Ectodermal cell (in vitro differentiated cells): ENCODE results near the gene BAHD1.

Experiments used
- H3K27ac ChIP-seq: 2 replicates; pipeline ENCODE4 v1.7.0; 2013; ENCODE audit warnings: mild to moderate bottlenecking, low read depth, low read length; ENCODE audit not compliant: insufficient read depth, poor library complexity, severe bottlenecking
- H3K27me3 ChIP-seq: 2 replicates; pipeline ENCODE4 v1.7.0; 2013; ENCODE audit warnings: mild to moderate bottlenecking, low read length; ENCODE audit not compliant: insufficient read depth, control insufficient read depth, poor library complexity, severe bottlenecking
- H3K36me3 ChIP-seq: one replicate; pipeline ENCODE4 v1.7.0; 2013; ENCODE audit warnings: low read length; ENCODE audit not compliant: control insufficient read depth, insufficient read depth
- H3K4me1 ChIP-seq: one replicate; pipeline ENCODE4 v1.7.0; 2013; ENCODE audit warnings: low read length; ENCODE audit not compliant: control insufficient read depth, insufficient read depth
- H3K4me3 ChIP-seq: 2 replicates; pipeline ENCODE4 v1.7.0; 2013; ENCODE audit warnings: low read depth, low read length, control low read depth; ENCODE audit not compliant: insufficient read depth
- H3K9me3 ChIP-seq: 2 replicates; pipeline ENCODE4 v1.7.0; 2013; ENCODE audit warnings: mild to moderate bottlenecking, low read length, moderate library complexity; ENCODE audit not compliant: control insufficient read depth
- WGBS, 2 experiments: methylation state at CpG; one replicate each; pipeline ENCODE4 v1.1.7; 2013; ENCODE audit warnings: missing lambda C conversion rate in 2 of 2; 5-methylcytosine and 5-hydroxymethylcytosine counted together

The BAHD1 gene

DNA sequence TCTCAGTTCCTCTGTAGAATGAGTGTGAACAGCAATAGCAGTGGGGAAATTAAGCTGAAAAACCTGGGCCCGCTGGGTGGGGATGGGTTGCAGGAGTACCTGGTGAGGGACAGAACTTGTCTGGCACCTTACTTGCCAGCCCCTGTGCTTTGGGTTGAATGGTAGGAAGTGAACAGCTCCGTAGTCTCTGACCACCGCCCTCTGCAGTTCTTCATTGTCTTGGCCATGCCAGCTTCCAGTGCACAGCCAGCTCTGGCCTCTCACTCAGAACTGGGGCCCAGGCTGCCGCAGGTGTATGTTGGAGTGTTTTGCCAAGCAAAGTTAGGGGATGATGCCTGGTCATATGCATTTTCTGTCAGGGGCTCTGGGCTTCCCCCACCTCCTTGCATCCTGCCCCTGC lies 16.0 kb downstream of the BAHD1 start:
- Histone ChIP-seq H3K9me3 (no peaks in the 10 kb centered on the region), H3K4me3 (no peak overlapping the region), H3K27ac (no peak overlapping the region), H3K27me3 (no peaks in the 10 kb centered on the region), H3K4me1 (peaks cover 27% of the 10 kb centered on the region), H3K36me3 (peaks cover 5% of the 10 kb centered on the region)
- WGBS, 2 experiments: 87% methylated on average over 4 of the region's 4 CpGs

DNA sequence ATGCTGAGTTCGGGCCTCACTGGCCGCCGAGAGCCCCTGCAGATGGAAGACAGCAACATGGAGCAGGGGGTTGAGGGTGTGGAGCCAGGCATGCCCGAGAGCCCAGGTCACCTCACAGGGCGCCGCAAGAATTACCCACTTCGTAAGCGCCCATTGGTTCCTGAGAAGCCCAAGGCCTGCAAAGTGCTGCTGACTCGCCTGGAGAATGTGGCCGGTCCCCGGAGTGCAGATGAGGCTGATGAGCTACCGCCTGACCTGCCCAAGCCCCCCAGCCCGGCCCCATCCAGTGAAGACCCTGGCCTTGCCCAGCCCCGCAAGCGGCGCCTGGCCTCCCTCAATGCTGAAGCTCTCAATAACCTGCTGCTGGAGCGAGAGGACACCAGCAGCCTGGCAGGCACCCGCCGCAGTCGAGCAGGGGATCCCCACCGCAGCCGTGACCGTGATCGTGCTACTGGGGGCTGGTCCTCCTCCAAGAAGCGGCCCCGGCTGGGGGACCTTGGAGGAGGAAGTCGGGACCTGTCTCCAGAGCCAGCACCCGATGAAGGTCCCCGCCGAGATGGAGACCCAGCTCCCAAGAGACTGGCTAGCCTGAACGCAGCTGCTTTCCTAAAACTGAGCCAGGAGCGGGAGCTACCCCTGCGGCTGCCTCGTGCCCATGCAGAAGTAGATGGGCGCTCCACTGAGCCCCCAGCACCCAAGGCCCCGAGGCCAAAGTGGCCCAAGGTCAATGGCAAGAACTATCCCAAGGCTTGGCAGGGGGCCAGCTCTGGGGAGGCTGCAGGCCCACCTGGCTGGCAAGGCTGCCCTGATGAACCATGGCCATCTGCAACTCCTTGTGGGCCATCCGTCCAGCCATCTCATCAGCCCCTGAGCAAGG lies 18.0 kb downstream of the BAHD1 start:
- Histone ChIP-seq H3K27me3 (no peaks in the 10 kb centered on the region), H3K36me3 (peaks cover 11% of the 10 kb centered on the region), H3K4me1 (peaks cover 16% of the 10 kb centered on the region), H3K4me3 (no peak overlapping the region), H3K27ac (no peak overlapping the region), H3K9me3 (no peaks in the 10 kb centered on the region)
- WGBS, 2 experiments: 96% methylated on average over 37 of the region's 37 CpGs

DNA sequence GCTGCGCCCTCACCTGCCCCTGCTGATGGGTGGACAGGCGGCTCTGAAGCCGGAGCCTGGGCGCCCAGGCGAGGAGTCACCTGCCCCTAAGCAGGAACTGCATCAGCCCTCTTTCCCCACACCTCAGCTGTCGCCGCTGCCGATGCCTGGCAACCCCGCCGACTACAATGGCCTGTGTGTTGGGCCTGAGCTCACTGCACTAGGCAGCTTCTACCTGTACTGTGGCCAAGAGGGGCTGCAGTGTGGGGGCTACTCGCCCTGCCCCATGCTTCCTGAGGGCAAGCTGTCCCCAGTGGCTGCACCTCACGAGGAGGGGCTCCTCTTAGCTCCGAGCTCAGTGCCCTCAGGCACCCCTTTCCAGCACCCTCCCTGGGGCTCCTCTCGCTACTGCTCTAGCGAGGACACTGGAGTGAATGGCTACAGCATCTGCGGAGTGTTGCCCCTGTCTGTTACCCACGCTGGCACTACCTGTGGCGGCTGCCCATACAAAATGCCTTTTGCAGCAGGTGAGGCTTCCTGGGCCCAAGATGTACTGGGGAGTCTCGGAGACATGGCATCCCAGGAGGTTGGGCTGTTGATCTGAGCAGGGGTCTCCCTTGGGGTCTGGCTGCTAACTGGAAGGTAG lies 18.8 kb downstream of the BAHD1 start:
- no peaks in the 10 kb centered on the region for H3K27me3 ChIP-seq
- no peak overlapping the region for H3K27ac ChIP-seq
- H3K4me1 ChIP-seq: peaks cover 15% of the 10 kb centered on the region
- H3K36me3 ChIP-seq: peaks cover 18% of the 10 kb centered on the region
- H3K4me3 ChIP-seq: no peak overlapping the region
- WGBS, 2 experiments: 96% methylated on average over 19 of the region's 19 CpGs
- H3K9me3 ChIP-seq: no peaks in the 10 kb centered on the region

DNA sequence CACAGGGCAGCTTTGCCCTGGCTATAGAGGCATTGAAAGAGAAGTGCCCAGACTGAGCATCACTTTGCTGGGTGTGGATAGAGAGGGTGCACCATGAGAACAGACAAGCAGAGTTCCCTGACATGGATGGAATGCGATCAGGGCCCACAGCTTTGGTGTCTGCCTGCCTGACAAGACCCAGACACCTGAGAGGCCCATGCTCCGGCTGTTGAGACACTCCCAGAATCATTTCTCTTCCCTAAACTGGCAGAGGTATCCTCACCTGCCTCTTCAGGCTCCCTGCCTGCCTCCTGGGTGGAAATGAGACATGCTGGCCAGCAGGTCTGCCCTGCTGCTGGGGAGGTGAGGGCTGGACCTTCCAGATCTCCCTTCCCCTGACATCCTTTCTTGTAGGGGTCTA lies 19.7 kb downstream of the BAHD1 start:
- Histone ChIP-seq H3K4me1 (peaks cover 6% of the 10 kb centered on the region), H3K4me3 (no peak overlapping the region), H3K27me3 (no peaks in the 10 kb centered on the region), H3K27ac (no peak overlapping the region), H3K36me3 (peaks cover 25% of the 10 kb centered on the region), H3K9me3 (no peaks in the 10 kb centered on the region)
- WGBS, 2 experiments: 96 to 97% methylated on average over 2 of the region's 2 CpGs

DNA sequence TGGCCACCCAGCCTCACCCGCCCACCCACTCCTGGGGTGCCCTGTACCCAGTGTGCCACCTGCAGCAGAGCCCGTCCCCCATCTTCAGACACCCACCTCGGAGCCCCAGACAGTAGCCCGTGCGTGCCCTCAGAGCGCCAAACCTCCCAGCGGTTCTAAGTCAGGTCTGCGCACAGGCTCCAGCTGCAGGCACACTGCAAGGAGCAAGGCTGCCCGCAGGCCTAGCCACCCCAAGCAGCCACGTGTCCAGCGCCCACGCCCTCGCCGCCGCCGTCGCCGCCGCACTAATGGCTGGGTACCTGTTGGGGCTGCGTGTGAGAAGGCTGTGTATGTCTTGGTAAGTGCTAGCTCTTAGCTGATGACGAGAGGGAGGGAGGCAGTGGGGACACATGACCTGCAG lies 21.2 kb downstream of the BAHD1 start:
- WGBS, 2 experiments: 96% methylated on average over 21 of the region's 21 CpGs
- H3K4me3 ChIP-seq: no peak overlapping the region
- H3K4me1 ChIP-seq: no peaks in the 10 kb centered on the region
- H3K9me3 ChIP-seq: no peaks in the 10 kb centered on the region
- H3K27me3 ChIP-seq: no peaks in the 10 kb centered on the region
- H3K36me3 ChIP-seq: peaks cover 31% of the 10 kb centered on the region
- H3K27ac ChIP-seq: no peak overlapping the region

DNA sequence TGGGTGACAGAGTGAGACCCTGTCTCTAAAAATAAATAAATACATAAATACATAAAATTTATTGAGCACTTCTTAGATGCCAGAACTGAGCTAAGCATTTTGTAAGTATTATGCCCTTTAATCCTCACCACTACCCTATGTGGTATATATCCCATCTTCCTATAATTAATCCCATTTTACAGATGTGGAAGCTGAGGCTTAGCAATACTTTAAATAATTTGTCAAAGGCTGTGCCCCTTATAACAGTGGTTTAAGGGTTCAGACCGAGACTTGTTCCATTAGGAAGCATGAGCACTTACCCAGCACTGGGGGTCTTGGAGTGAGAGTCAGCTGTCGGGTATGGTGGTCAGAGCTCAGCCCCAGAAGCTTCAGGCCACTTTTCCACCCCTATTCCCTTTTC lies 22.5 kb downstream of the BAHD1 start:
- 93 to 96% methylated on average over 2 of the region's 2 CpGs for WGBS, 2 experiments

DNA sequence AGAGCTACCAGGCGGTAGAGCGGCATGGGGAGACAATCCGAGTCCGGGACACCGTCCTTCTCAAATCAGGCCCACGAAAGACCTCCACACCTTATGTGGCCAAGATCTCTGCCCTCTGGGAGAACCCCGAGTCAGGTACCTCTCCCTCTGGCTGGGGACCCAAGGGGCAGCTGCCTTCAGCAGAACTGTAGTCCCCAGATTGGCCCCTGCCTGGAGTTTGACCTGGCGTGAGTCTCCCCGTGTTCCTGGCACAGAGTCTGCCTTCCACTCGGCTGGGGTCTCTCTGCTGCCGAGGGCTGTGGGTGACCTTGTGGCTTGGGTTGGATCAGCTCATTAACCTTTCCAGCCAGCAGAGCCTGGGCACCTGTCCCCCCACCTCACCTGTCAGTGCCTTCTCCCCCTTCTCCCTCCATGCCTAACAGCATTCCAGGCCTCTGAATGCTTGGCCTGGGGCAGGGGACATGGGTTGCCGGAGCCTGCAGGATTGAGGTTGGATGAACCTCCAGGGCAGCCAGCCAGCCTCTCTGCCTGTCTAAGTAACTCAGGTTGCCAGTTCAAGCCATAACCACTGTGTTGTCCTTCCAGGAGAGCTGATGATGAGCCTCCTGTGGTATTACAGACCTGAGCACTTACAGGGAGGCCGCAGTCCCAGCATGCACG lies 23.3 kb downstream of the BAHD1 start:
- Histone ChIP-seq H3K36me3 (peaks cover 34% of the 10 kb centered on the region), H3K27me3 (no peaks in the 10 kb centered on the region), H3K9me3 (no peaks in the 10 kb centered on the region), H3K4me3 (no peak overlapping the region), H3K27ac (no peak overlapping the region), H3K4me1 (no peaks in the 10 kb centered on the region)
- 94 to 96% methylated on average over 14 of the region's 14 CpGs for WGBS, 2 experiments

More for the DNA sequence above, 22.5 kb downstream of the BAHD1 start:
- H3K9me3 ChIP-seq: no peaks in the 10 kb centered on the region
- no peak overlapping the region for H3K27ac ChIP-seq
- no peaks in the 10 kb centered on the region for H3K4me1 ChIP-seq
- peaks cover 34% of the 10 kb centered on the region for H3K36me3 ChIP-seq
- H3K4me3 ChIP-seq: no peak overlapping the region
- H3K27me3 ChIP-seq: no peaks in the 10 kb centered on the region

DNA sequence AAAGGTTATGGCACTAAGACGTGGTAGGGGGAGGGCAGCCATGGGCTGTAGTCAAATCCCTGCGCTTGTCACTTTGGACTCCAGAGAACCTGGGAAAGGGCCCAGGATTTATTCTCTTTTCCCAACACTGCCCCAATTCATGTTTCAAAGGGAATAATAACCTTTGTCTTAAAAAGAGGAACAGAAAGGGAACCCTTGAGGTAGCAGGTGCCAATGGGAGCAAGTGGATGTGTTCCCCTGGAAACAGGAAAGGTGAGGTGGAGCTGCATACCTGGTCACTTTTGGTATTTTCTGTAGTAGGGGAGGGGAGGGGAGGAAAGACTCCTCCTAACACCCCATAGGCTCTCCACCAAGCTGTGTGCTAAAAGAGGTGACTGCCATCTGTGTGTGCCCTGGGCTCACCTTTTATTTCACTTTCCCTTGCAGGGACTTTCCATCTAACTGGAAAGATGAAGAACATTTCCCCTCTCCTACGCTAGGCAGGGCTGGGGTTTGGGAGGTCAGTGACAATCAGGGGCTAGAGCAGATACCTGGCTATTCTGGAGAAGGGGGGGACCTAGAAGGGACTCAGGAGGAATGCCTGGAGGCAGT lies 23.9 kb downstream of the BAHD1 start:
- no peak overlapping the region for H3K27ac ChIP-seq
- H3K27me3 ChIP-seq: no peaks in the 10 kb centered on the region
- no peaks in the 10 kb centered on the region for H3K4me1 ChIP-seq
- H3K9me3 ChIP-seq: no peaks in the 10 kb centered on the region
- no peak overlapping the region for H3K4me3 ChIP-seq
- peaks cover 31% of the 10 kb centered on the region for H3K36me3 ChIP-seq
- WGBS, 2 experiments: 99 to 100% methylated on average over 3 of the region's 3 CpGs

DNA sequence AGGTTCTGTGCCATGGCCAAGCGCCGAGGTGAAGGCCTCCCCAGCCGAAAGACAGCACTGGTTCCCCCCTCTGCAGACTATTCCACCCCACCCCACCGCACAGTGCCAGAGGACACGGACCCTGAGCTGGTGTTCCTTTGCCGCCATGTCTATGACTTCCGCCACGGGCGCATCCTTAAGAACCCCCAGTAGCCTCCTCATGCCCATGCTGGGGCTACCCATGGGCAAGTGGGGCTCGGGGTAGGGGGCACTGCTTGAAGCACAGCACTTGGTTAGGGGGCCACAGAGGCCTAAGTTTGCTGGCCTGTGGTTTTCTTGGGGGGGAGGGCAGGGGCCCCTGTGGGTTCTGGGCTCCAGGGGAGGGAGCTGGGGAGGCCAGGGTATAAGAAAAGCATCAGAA lies 25.2 kb downstream of the BAHD1 start:
- H3K36me3 ChIP-seq: peaks cover 28% of the 10 kb centered on the region
- H3K4me3 ChIP-seq: no peak overlapping the region
- H3K4me1 ChIP-seq: peaks cover 7% of the 10 kb centered on the region
- 95 to 96% methylated on average over 10 of the region's 10 CpGs for WGBS, 2 experiments
- no peaks in the 10 kb centered on the region for H3K27me3 ChIP-seq
- no peak overlapping the region for H3K27ac ChIP-seq
- no peaks in the 10 kb centered on the region for H3K9me3 ChIP-seq
